Body of pancreas (tissue), 4 donors: ENCODE data around the gene TCEANC2.

Source experiments
- POLR2A ChIP-seq, 3 donors: fragments of 450-650 bp; IDR thresholded peaks; one replicate each; pipeline ENCODE4 v1.6.1; 2016; ENCODE audit warnings: antibody characterized with exemption in 3 of 3, mild to moderate bottlenecking in 2 of 3
- TF ChIP-seq, protein P1 (sequence below), 7 experiments: fragments of 450-650 bp in 4 of 7; fragments of 200-600 bp in 3 of 7; sonication (generic) in 3 of 7; IDR thresholded peaks; one replicate each; pipeline ENCODE4 v1.5.1; 2016 to 2019; ENCODE audit warnings: antibody characterized with exemption in 7 of 7

DNA sequence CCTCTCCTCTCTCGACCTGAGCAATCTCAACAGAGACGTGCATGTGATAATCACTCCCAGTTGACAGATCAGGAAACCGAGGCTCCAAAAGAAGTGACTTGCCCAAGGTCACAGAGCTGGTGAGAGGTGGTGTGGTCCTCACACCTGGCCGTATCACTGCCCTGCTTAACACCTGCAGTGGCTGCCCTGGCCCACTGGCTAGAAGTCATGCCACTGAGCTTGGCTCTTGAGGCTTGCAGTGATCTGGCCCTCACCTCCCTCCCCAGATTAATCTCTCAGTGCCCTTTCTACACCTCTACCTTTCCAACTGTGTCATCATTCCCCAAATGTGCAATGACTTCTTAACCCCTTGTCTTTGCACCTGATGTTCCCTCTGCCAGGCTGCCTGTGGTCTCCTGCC, 60.6 kb downstream of the TCEANC2 start:
- TF ChIP-seq, protein P1, sequence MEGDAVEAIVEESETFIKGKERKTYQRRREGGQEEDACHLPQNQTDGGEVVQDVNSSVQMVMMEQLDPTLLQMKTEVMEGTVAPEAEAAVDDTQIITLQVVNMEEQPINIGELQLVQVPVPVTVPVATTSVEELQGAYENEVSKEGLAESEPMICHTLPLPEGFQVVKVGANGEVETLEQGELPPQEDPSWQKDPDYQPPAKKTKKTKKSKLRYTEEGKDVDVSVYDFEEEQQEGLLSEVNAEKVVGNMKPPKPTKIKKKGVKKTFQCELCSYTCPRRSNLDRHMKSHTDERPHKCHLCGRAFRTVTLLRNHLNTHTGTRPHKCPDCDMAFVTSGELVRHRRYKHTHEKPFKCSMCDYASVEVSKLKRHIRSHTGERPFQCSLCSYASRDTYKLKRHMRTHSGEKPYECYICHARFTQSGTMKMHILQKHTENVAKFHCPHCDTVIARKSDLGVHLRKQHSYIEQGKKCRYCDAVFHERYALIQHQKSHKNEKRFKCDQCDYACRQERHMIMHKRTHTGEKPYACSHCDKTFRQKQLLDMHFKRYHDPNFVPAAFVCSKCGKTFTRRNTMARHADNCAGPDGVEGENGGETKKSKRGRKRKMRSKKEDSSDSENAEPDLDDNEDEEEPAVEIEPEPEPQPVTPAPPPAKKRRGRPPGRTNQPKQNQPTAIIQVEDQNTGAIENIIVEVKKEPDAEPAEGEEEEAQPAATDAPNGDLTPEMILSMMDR (IDR thresholded peaks at IDR 0.05): no peak
- no peak for TF ChIP-seq POLR2A (IDR thresholded peaks at IDR 0.05)
